Esophagus mucosa (tissue), 1 donor: ENCODE data around the gene HEPHL1. TPM values are rescaled to one million over a fixed set of nuclear protein-coding genes. Genes with fewer than 3 reads are reported as not detected.

Experiments
- ATAC-seq: fragments of 200-7000 bp; cut with Tn5 transposase; one replicate; pipeline ENCODE4 v1.9.1; 2020
- total RNA-seq: library from RNA; stranded (reverse); gene quantifications from one replicate; pipeline ENCODE4 v1.2.4, GENCODE V29; 2023
- donor health status: DM: yes; HTN: yes; CAD: no.

The HEPHL1 gene
- total RNA-seq, 1 donor from 2014 or later = 13.0 TPM

GRCh38 chr11:94131718-94132115 lies 110.6 kb downstream of the HEPHL1 start:
- no peak for ATAC-seq

DNA sequence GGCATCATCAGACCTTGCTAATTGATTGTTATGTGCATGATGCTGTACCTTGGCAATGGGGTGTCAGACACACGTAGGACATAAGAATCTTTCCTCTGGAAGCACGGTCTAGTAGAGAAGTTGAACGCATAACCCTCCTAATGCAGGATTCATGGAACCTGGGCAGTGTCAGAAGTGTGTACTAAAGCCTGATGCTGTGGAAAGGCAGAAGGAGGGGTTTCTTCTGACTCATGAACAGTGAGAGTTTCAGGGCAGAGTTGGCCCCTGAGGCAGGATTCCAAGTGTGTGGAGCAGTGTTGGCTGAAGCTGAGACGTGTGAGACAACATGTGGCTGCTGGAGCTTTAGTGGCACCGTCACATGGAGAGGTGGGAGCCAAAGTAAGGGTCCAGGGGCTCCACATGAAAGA lies 111.0 kb downstream of the HEPHL1 start:
- no peak for ATAC-seq

- ATAC-seq = no peak
Observed at GRCh38 chr11:94132823-94133408, 111.8 kb downstream of the HEPHL1 start.

- ATAC-seq = no peak
Observed at GRCh38 chr11:94133752-94134151, 112.6 kb downstream of the HEPHL1 start.

DNA sequence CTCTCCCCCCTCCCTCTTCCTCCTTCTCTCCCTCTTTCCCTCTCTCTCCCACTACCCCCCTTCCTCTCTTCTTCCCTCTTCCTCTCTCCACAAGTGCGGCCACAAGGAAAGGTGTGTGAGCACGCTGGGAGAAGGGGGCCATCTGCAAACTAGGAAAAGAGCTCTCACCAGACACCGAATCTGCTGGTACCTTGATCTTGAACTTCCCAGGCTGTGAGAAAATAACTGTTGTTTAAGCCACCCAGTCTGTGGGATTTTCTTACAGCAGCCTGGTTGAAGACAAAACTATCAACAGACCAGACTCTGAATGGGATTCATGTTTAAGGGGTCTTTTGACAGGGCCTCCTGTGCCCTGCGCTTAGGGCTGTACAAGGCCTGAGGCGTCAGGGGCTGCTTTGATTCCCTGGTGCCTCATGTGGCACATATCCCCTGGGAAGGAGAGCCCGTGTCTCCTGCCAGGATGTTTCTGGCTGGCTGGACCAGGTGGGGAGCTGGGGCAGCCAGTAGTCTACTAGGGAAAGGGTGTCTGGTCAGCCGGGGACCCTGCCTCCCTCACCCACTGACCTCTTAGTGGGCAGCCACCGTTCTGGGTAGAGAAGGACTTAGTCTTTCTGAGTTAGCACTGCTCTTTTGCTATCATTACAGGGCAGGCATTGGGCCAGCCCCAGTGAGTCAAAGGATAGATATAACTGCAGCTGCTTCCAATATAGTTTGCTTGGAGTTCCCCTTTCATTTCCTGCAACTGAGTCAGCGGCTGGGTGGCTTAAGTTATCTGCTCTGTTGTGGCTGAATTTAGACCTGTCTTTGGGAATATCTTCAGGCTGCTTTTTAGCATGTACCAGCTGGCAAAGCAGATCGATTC lies 113.7 kb downstream of the HEPHL1 start:
- peak; percentile 73 for ATAC-seq

DNA sequence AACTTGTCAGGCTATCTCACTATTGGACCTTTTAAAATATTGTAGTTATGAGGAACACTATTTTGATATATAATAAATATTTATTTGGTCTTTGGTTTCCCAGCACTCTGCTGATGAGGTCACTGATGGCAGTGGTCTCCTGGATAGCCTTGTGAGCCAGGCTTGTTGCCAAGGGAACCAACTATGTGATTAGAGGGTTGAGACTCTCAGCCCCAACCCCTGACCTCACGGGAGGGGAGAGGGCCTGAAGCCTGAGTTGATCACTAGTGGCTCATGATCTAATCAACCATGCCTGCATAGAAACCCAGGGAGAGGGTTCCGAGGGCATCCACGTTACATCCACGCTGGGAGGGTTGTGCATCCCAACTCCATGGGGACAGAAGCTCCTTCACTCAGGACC lies 118.3 kb downstream of the HEPHL1 start:
- no peak for ATAC-seq

DNA sequence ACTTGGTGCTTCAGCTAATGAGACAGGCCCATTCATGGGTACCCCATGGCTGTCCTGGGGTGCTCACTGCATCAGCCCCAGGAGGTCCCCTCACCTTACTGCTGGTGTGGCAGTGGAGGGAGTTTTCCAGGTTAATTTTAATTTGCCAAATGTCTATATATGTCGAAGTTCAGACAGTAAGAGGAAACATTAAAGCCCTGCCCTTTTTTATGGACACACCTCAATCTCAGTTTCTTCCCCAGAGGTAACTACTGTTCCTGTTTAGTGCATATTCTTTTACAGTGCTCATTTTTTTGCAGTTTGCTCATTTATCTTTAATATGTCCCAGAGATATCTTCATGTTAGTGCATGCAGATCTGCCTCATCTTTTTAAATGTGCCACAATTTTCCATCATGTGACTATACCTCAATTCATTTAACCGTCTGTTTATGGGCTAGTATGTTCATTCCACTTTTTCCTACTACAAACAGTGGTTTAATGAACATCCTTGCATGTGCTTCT lies 119.1 kb downstream of the HEPHL1 start:
- no peak for ATAC-seq

DNA sequence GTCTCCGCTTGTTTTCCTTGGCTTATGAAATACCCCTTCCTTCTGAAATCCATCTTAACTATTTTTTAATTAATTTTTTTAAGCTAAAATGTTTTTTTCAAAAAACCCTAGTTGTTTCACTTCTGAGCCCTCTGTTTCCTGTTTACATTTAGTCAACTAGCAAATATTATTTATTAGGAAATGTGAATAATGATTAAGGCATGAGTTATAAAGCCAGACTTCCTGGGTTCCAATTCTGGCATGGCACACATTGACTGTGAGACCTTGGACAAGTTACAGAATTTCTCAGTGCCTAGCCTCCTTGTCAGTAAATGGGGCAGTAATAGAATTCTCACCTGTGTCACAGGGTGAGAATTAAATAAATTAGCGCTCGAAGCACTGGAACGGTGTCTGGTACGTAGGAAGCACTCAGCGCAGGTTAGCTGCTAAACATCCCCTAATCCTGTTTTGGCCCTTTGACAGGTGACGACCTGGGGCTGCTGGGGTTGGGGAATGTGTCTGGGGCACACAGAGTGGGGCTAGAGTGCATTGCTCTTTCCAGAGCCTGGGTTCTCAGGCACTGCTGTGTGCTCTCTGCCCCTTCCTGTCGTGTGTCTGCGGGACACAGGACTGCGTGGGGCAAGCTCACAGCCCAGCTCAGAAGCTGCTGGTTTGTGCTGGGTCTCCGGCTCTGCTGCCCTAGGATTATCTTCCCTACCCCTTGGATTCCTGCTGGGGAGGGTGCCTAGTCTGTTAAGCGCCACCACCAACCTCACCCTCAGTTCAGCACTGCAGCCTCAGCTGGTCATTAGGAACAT lies 120.6 kb downstream of the HEPHL1 start:
- ATAC-seq = no peak

GRCh38 chr11:94142308-94143281 lies 121.4 kb downstream of the HEPHL1 start:
- ATAC-seq = no peak

DNA sequence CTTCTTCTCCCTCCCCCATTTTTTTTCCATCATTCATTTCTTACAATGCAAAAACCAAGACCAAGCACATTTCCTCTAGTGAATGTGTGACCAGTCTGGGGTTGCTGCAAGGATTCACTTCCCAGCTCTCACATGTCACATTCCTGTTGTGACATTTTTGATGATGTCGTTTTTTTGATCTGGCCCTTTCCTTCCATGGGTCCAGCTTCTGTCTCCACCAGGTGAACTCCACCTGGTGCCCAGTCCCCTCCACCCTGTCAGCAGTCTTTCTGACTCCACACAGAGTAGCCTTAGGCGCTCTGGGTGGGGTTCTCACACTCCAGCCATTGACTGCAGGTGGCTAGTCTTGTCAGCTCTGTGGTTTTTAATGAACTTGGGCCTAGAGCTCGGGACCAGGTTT lies 123.1 kb downstream of the HEPHL1 start:
- ATAC-seq = no peak

- no peak for ATAC-seq
Observed at GRCh38 chr11:94144664-94145063, 123.5 kb downstream of the HEPHL1 start.

DNA sequence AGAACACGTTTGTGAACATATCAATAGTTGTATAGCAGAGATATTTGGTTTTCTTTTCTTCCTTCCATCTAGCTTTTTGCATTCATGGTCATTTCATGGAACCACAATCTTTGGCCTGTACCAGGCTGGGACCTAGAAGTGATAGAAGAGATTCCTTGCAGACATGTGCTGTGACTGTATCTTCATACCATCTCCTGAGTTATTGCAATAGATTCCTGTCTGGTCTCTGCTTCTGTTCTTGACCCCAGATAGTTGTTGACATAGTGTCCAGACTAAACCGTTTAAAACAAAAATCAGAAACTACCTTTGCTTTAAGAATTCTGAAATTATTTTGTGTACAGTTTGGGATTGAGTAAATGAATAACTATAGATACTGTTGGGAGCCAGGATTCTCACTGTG lies 124.3 kb downstream of the HEPHL1 start:
- no peak for ATAC-seq

DNA sequence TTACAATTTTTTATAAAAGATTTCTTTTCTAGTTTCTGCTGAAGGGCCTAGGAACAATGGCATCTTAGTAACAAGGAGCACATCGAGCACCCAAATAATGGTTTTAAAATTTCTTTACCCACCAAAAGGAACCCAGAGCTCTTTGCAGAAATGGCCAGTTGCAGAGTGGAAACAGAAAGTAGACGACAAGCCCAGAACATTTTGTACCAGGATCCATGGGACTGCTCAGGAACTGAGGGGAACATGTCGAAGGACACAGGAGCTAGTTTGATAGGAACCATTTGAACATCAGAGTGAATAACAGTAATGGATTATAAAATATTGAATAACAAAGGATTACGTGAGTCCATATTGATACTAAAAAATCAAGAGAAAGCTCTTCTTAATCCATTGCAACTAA lies 124.8 kb downstream of the HEPHL1 start:
- ATAC-seq = no peak

GRCh38 chr11:94147433-94147845 lies 126.3 kb downstream of the HEPHL1 start:
- no peak for ATAC-seq

DNA sequence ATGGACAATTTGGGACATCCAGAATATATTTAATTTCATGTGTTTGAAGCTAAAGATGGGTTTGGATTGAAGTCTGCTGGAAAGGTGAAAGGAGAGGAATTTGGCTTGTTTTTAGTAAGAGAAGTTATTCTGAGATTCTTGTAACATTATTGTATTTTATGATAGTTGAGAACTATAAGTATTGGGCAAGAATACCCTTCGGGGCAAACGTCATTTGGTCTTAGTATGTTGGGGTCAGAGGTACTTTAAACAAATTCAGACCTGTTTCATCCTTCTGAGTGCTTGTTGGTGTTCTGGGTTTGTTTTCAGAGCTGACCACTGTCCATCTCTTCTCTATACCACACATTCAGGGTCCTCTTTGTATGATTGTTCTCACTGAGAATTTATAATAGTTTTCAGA lies 127.0 kb downstream of the HEPHL1 start:
- ATAC-seq = no peak

- ATAC-seq = peak; percentile 18
Observed at GRCh38 chr11:94149431-94150017, 128.4 kb downstream of the HEPHL1 start.

- peak; percentile 63 for ATAC-seq
Observed at GRCh38 chr11:94150056-94150455, 128.9 kb downstream of the HEPHL1 start.

GRCh38 chr11:94150704-94151685 lies 129.8 kb downstream of the HEPHL1 start:
- no peak for ATAC-seq

DNA sequence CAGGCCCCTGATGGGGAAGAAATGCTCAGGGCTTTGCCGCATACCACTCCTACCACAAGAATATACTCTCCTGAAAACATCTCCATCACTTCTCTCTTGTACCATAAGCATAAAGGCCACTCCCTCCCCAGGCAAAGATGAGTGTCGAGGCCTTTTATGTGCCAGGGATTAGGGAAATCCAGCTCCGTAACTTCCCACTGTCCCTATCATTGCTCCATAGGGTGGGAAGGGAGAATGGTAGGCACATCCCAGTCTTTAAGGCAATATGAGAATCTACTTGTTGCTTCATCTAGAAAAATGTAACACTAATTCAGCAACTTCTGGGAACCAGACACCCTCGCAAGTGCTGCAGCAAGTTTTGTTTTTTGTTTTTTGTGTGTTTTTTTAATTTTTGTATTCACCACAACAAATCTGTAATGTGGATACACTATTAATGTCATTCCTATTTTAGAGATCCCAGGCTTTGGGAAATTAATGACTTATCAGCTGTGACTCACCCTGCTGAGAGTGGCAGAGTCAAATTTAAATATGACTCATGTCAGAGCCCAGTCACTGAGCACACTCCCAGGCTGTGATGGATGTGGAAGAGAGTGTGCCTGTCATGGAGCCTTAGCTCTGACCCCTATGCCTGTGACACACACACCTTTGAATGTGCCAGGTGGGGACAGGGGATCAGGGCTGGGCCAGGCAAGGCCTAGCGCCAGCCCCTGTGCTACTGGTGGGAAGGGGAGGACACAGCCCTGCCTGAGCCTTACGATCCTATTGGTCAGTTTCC lies 130.9 kb downstream of the HEPHL1 start:
- peak; percentile 98 for ATAC-seq
